HG02852 (cell line): Measurements from ENCODE around the gene FGF18.
"Not testable (repeated sequence)": the region's sequence is repeated elsewhere in the genome, so short reads cannot be mapped to it uniquely, and the experiment has no call there.

Source experiments
- ATAC-seq: cut with Tn5 transposase; IDR thresholded peaks from one replicate; pipeline ENCODE4 v1.9.1; 2021; ENCODE audit warnings: mild to moderate bottlenecking, moderate library complexity; ENCODE audit not compliant: unreplicated experiment

FGF18 gene

GRCh38 chr5:171398660-171399059 is 20.8 kb upstream of the FGF18 start:
- not testable (repeated sequence) for ATAC-seq

DNA sequence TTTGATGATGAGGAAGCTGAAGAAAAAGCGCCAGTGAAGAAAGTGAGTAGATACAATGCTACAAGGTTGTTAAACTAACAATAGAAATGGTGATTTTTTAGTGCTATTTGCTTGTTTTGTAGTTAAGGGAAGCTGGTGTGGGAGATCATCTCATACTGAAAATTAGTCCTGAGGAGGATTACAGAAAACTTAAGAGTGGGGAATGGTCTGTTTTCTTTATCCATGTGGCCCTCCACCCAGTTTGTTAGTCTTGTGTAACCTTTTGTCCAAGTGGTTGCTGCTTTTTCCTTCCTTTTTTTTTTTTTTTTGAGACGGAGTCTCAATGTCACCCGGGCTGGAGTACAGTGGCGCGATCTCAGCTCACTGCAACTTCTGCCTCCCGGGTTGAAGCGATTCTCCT is 19.3 kb upstream of the FGF18 start:
- no peak for ATAC-seq

GRCh38 chr5:171401167-171401947 is 18.1 kb upstream of the FGF18 start:
- ATAC-seq: no peak

DNA sequence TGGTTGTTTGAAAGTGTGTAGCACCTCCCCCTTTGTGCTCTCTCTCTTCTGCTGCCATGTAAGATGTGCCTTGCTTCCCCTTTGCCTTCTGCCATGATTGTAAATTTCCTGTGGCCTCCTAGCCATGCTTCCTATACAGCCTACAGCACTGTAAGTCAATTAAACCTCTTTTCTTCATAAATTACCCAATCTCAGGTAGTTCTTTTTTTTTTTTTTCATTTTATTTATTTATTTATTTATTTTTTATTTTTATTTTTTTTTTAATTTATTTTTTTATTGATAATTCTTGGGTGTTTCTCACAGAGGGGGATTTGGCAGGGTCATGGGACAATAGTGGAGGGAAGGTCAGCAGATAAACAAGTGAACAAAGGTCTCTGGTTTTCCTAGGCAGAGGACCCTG is 16.7 kb upstream of the FGF18 start:
- not testable (repeated sequence) for ATAC-seq

- ATAC-seq: no peak
Measured at GRCh38 chr5:171405615-171406014, 13.8 kb upstream of the FGF18 start.

DNA sequence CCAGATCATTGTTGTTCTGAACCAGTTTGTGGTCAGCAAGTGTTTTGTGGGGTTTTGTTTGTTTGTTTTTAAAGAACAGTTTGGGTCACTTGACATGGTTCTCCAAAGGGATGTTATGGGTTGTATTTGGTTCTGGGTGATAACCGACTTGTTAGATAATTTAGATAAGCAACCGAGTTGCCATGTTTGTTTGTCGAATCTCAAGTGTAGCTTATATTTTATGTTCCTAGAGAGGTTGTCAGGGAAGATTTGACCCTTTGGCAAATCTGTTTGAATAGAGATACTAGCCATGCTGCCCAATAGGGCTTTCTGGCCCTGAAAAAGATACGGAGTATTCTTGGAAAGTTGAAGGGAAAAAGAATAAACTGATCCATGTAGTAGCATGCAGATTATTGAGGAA is 12.2 kb upstream of the FGF18 start:
- no peak for ATAC-seq

DNA sequence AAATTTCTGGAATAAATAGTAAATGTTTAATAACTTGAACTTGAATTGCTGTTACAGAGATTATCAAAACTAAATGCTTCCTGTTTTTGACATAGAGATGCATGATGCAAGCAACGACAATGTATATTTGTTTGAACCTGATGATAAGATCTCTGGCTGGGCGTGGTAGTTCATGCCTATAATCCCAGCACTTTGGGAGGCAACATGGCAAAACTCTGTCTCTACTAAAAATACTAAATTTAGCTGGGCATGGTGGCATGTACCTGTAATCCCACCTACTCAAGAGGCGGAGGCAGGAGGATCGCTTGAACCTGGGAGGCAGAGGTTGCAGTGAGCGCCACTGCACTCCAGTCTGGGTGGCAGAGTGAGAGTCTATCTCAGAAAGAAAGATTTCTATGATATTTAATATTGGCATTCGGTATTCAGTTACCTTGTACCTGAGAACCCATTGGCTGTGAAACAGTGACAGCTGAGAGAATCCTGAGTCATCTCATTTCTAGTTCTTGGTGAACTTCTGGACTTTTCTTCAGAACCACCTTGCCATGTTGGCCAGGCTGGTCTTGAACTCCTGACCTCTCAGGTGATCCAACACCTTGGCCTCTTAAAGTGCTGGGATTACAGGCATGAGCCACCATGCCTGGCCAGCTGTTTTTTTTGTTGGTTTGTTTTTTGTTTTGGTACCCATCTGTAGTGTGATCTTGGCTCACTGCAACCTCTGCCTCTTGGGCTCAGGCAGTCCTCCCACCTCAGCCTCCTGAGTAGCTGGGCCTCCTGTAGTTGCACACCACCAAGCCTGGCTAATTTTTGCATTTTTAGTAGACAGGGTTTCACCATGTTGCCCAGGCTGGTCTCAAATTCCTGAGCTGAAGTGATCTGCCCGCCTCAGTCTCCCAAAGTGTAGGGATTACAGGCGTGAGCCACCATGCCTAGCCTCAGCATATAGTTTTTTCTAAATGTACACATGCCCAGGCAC is 10.0 kb upstream of the FGF18 start:
- ATAC-seq: no peak

DNA sequence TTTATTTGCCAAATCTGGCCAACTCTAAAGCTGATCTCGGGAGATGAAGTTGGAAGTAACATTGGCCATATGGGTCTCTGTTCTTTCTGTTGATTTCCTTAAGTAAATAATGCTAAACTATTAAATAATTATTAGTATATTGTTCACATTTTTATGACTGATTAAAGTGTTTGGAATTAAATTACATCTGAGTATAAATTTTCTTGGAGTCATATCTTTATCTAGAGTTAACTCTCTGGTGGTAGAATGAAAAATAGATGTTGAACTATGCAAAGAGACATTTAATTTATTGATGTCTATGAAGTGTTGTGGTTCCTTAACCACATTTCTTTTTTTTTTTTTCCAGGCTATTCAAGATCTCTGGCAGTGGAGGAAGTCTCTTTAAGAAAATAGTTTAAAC is 9.3 kb upstream of the FGF18 start:
- ATAC-seq: no peak

- no peak for ATAC-seq
Measured at GRCh38 chr5:171412186-171412585, 7.3 kb upstream of the FGF18 start.

DNA sequence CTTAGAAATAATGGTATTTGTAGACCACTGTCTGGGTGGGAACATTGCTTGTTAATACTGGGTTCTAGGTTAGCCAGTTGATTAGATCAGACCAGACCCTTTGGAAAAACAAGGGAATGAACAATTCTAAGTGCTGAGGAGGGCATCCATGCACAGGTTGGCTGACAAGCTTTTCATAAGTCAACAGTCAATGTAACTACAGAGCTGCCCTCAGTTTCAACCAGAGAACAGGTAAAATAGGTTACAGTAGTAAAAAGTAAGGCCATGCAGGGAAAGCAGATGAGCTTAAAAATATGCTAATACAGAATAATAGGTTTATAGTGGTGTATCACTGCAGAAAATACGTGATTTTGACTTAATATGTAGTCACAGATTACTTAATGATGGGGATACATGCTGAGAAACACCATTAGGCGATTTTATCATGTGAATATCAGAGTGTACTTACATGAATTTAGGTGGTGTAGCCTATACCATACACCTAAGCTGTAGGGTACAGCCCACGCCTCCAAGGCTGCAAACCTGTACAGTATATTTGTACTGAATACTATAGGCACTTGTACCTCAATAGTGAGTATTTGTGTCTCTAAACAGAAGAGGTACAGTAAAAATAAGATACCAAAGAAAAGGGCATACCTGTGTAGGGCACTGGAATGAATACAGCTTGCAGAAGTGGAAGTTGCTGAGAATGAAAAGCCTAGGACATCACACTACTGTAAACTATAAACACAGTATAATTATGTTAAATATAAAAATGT is 6.1 kb upstream of the FGF18 start:
- no peak for ATAC-seq

- ATAC-seq: not testable (repeated sequence)
Measured at GRCh38 chr5:171413993-171414392, 5.5 kb upstream of the FGF18 start.

GRCh38 chr5:171415115-171415730 is 4.2 kb upstream of the FGF18 start:
- no peak for ATAC-seq

DNA sequence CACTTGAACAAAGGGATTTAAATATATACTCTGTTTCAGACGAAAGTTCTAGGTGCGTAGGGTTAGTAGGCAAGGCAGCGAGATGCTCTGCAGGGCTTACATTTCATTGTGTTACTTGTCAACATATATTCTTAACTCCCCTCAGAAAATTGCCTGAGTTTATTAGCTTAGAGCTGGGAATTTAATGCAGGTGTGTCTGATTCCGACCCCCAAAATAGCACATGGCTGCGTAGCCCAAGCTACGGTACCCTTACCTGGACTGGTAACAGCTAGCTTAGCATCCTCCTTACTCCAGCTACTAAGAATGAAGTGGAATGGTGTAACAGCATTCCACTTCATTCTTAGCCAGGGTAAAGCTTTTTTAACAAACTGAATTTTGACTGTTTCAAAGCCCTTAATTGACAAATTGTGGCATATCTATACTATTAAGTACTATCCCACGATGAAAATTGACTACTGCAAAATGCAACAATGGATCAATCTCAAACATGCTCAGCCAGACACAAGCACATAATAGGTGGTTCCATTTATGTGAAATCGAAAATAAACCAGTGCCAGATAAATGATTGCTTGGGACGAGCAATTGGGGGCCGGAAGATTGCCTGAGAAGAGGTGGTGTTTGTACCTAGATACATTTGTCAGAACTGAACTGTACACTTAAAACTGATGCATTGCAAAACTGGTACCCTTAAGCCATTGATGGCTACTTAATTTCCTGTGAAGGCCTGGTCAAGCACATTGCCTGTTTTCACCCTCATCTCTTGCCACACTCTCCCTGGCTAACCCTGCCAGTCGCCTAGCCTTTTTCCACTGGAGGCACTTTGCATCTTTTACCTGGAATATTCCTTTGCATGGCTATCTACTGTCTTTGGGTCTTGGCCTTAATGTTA is 3.0 kb upstream of the FGF18 start:
- ATAC-seq: no peak

- ATAC-seq: peak; percentile 61
Measured at GRCh38 chr5:171418316-171418981, 998 bp upstream of the FGF18 start.

GRCh38 chr5:171419688-171420430 is 412 bp downstream of the FGF18 start:
- ATAC-seq: peak; percentile 33

GRCh38 chr5:171420431-171421241 is 1.2 kb downstream of the FGF18 start:
- no peak for ATAC-seq
